ENCODE measurements around the gene LRRC4C.

The LRRC4C gene

GRCh38 chr11:41404109-41404508 is 55.3 kb downstream of the LRRC4C start:
- Mint-ChIP-seq H3K27me3 (no peaks in the 10 kb centered on the region), H3K9me3 (peaks cover 18% of the 10 kb centered on the region), H3K27ac (ENCODE audit: low read depth) (no peak overlapping the region), H3K4me1 (no peaks in the 10 kb centered on the region), H3K36me3 (ENCODE audit: insufficient read depth) (peaks cover 3% of the 10 kb centered on the region), H3K4me3 (no peak overlapping the region)
- ATAC-seq (replicated peaks; ENCODE audit: extremely low read depth, poor library complexity, severe bottlenecking) (no peak), DNase-seq (ENCODE audit: low spot score in 2 of 2) (no peak)

GRCh38 chr11:41403458-41403857 is 56.0 kb downstream of the LRRC4C start:
- no peak for ATAC-seq (replicated peaks; ENCODE audit: extremely low read depth, poor library complexity, severe bottlenecking)
- Mint-ChIP-seq H3K4me1 (no peaks in the 10 kb centered on the region), H3K36me3 (ENCODE audit: insufficient read depth) (peaks cover 3% of the 10 kb centered on the region), H3K4me3 (no peak overlapping the region), H3K27ac (ENCODE audit: low read depth) (no peak overlapping the region), H3K9me3 (peaks cover 18% of the 10 kb centered on the region), H3K27me3 (no peaks in the 10 kb centered on the region)
- DNase-seq (ENCODE audit: low spot score in 2 of 2): no peak

- ATAC-seq (replicated peaks; ENCODE audit: extremely low read depth, poor library complexity, severe bottlenecking) (no peak), DNase-seq (ENCODE audit: low spot score in 2 of 2) (no peak)
- no peak overlapping the region for H3K27ac Mint-ChIP-seq (ENCODE audit: low read depth)
- H3K9me3 Mint-ChIP-seq: peaks cover 32% of the 10 kb centered on the region
- no peak overlapping the region for H3K4me3 Mint-ChIP-seq
- H3K4me1 Mint-ChIP-seq: no peaks in the 10 kb centered on the region
- H3K27me3 Mint-ChIP-seq: no peaks in the 10 kb centered on the region
- H3K36me3 Mint-ChIP-seq (ENCODE audit: insufficient read depth): peaks cover 3% of the 10 kb centered on the region
Observed at GRCh38 chr11:41400819-41401382, 58.6 kb downstream of the LRRC4C start.

- DNase-seq (ENCODE audit: low spot score in 2 of 2) (no peak), ATAC-seq (replicated peaks; ENCODE audit: extremely low read depth, poor library complexity, severe bottlenecking) (no peak)
- Mint-ChIP-seq H3K4me3 (no peak overlapping the region), H3K36me3 (ENCODE audit: insufficient read depth) (no peaks in the 10 kb centered on the region), H3K27me3 (no peaks in the 10 kb centered on the region), H3K27ac (ENCODE audit: low read depth) (no peak overlapping the region), H3K4me1 (no peaks in the 10 kb centered on the region), H3K9me3 (peaks cover 32% of the 10 kb centered on the region)
Observed at GRCh38 chr11:41400124-41400523, 59.3 kb downstream of the LRRC4C start.

- Mint-ChIP-seq H3K27me3 (no peaks in the 10 kb centered on the region), H3K27ac (ENCODE audit: low read depth) (no peak overlapping the region), H3K36me3 (ENCODE audit: insufficient read depth) (no peaks in the 10 kb centered on the region), H3K4me1 (no peaks in the 10 kb centered on the region), H3K4me3 (no peak overlapping the region), H3K9me3 (peaks cover 32% of the 10 kb centered on the region)
- ATAC-seq (replicated peaks; ENCODE audit: extremely low read depth, poor library complexity, severe bottlenecking): no peak
- no peak for DNase-seq (ENCODE audit: low spot score in 2 of 2)
Observed at GRCh38 chr11:41399323-41399722, 60.1 kb downstream of the LRRC4C start.

- Mint-ChIP-seq H3K9me3 (peaks cover 29% of the 10 kb centered on the region), H3K4me3 (no peak overlapping the region), H3K4me1 (no peaks in the 10 kb centered on the region), H3K27me3 (no peaks in the 10 kb centered on the region), H3K27ac (ENCODE audit: low read depth) (no peak overlapping the region), H3K36me3 (ENCODE audit: insufficient read depth) (no peaks in the 10 kb centered on the region)
- ATAC-seq (replicated peaks; ENCODE audit: extremely low read depth, poor library complexity, severe bottlenecking) (no peak), DNase-seq (ENCODE audit: low spot score in 2 of 2) (no peak)
Observed at GRCh38 chr11:41398175-41398574, 61.3 kb downstream of the LRRC4C start.

GRCh38 chr11:41394521-41395195 is 64.8 kb downstream of the LRRC4C start:
- no peaks in the 10 kb centered on the region for H3K36me3 Mint-ChIP-seq (ENCODE audit: insufficient read depth)
- H3K4me3 Mint-ChIP-seq: no peak overlapping the region
- H3K4me1 Mint-ChIP-seq: no peaks in the 10 kb centered on the region
- H3K27ac Mint-ChIP-seq (ENCODE audit: low read depth): no peak overlapping the region
- no peak for DNase-seq (ENCODE audit: low spot score in 2 of 2)
- ATAC-seq (replicated peaks; ENCODE audit: extremely low read depth, poor library complexity, severe bottlenecking): no peak
- no peaks in the 10 kb centered on the region for H3K27me3 Mint-ChIP-seq
- H3K9me3 Mint-ChIP-seq: peaks cover 25% of the 10 kb centered on the region

GRCh38 chr11:41392596-41392995 is 66.9 kb downstream of the LRRC4C start:
- H3K4me1 Mint-ChIP-seq: no peaks in the 10 kb centered on the region
- H3K27ac Mint-ChIP-seq (ENCODE audit: low read depth): no peak overlapping the region
- H3K36me3 Mint-ChIP-seq (ENCODE audit: insufficient read depth): no peaks in the 10 kb centered on the region
- DNase-seq (ENCODE audit: low spot score in 2 of 2) (no peak), ATAC-seq (replicated peaks; ENCODE audit: extremely low read depth, poor library complexity, severe bottlenecking) (no peak)
- H3K9me3 Mint-ChIP-seq: peaks cover 28% of the 10 kb centered on the region
- H3K27me3 Mint-ChIP-seq: no peaks in the 10 kb centered on the region
- H3K4me3 Mint-ChIP-seq: no peak overlapping the region

GRCh38 chr11:41389623-41390130 is 69.8 kb downstream of the LRRC4C start:
- peaks cover 23% of the 10 kb centered on the region for H3K9me3 Mint-ChIP-seq
- H3K36me3 Mint-ChIP-seq (ENCODE audit: insufficient read depth): no peaks in the 10 kb centered on the region
- no peaks in the 10 kb centered on the region for H3K27me3 Mint-ChIP-seq
- ATAC-seq (replicated peaks; ENCODE audit: extremely low read depth, poor library complexity, severe bottlenecking): no peak
- DNase-seq (ENCODE audit: low spot score in 2 of 2): no peak
- no peak overlapping the region for H3K4me3 Mint-ChIP-seq
- H3K27ac Mint-ChIP-seq (ENCODE audit: low read depth): no peak overlapping the region
- H3K4me1 Mint-ChIP-seq: no peaks in the 10 kb centered on the region

- H3K36me3 Mint-ChIP-seq (ENCODE audit: insufficient read depth): no peaks in the 10 kb centered on the region
- no peak overlapping the region for H3K4me3 Mint-ChIP-seq
- H3K4me1 Mint-ChIP-seq: no peaks in the 10 kb centered on the region
- no peak overlapping the region for H3K27ac Mint-ChIP-seq (ENCODE audit: low read depth)
- H3K9me3 Mint-ChIP-seq: peaks cover 22% of the 10 kb centered on the region
- ATAC-seq (replicated peaks; ENCODE audit: extremely low read depth, poor library complexity, severe bottlenecking) (no peak), DNase-seq (ENCODE audit: low spot score in 2 of 2) (no peak)
- H3K27me3 Mint-ChIP-seq: no peaks in the 10 kb centered on the region
Observed at GRCh38 chr11:41384329-41384728, 75.1 kb downstream of the LRRC4C start.

- Mint-ChIP-seq H3K27me3 (no peaks in the 10 kb centered on the region), H3K4me3 (no peak overlapping the region), H3K36me3 (ENCODE audit: insufficient read depth) (no peaks in the 10 kb centered on the region), H3K27ac (ENCODE audit: low read depth) (no peak overlapping the region), H3K4me1 (no peaks in the 10 kb centered on the region), H3K9me3 (peaks cover 22% of the 10 kb centered on the region)
- DNase-seq (ENCODE audit: low spot score in 2 of 2) (no peak), ATAC-seq (replicated peaks; ENCODE audit: extremely low read depth, poor library complexity, severe bottlenecking) (no peak)
Observed at GRCh38 chr11:41383768-41384167, 75.7 kb downstream of the LRRC4C start.

- H3K9me3 Mint-ChIP-seq: peaks cover 15% of the 10 kb centered on the region
Observed at GRCh38 chr11:41382927-41383326, 76.5 kb downstream of the LRRC4C start.

GRCh38 chr11:41379084-41379483 is 80.4 kb downstream of the LRRC4C start:
- Mint-ChIP-seq H3K27ac (ENCODE audit: low read depth) (no peak overlapping the region), H3K9me3 (peaks cover 10% of the 10 kb centered on the region), H3K4me3 (no peak overlapping the region), H3K36me3 (ENCODE audit: insufficient read depth) (no peaks in the 10 kb centered on the region), H3K4me1 (no peaks in the 10 kb centered on the region), H3K27me3 (no peaks in the 10 kb centered on the region)
- DNase-seq (ENCODE audit: low spot score in 2 of 2) (no peak), ATAC-seq (replicated peaks; ENCODE audit: extremely low read depth, poor library complexity, severe bottlenecking) (no peak)

More at GRCh38 chr11:41382927-41383326, 76.5 kb downstream of the LRRC4C start:
- no peaks in the 10 kb centered on the region for H3K36me3 Mint-ChIP-seq (ENCODE audit: insufficient read depth)
- H3K27ac Mint-ChIP-seq (ENCODE audit: low read depth): no peak overlapping the region
- H3K4me1 Mint-ChIP-seq: no peaks in the 10 kb centered on the region
- DNase-seq (ENCODE audit: low spot score in 2 of 2): no peak
- H3K4me3 Mint-ChIP-seq: no peak overlapping the region
- H3K27me3 Mint-ChIP-seq: no peaks in the 10 kb centered on the region
- no peak for ATAC-seq (replicated peaks; ENCODE audit: extremely low read depth, poor library complexity, severe bottlenecking)
